NCI-H2196 treated with DMSO at 0.1 percent for 48 hours (cell line): ENCODE measurements around the gene ANKRD61.
"Not testable (repeated sequence)": the region's sequence is repeated elsewhere in the genome, so short reads cannot be mapped to it uniquely, and the experiment has no call there.

ENCODE experiments used
- DNase-seq: peaks from one replicate; lab custom pipeline; 2025; ENCODE audit not compliant: unreplicated experiment; lab: John Stamatoyannopoulos, UW

Gene ANKRD61

DNA sequence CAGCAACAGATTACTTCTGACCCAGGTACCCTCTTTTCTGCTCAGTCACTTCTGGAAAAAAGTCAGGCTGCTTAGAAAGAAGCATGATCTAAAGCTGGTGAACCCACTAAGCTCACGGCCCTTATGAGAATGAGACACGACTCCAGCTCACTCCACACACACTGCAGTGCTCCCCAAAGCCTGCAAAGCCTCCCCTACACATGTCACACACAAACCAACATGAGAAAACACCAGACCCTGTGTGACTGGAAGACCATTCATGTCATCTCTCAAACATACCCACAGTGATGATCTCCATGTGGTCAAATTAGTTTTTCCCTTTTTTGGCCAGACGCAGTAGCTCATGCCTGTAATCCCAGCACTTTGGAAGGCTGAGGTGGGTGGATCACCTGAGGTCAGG lies 391 bp downstream of the ANKRD61 start:
- no peak for DNase-seq

DNA sequence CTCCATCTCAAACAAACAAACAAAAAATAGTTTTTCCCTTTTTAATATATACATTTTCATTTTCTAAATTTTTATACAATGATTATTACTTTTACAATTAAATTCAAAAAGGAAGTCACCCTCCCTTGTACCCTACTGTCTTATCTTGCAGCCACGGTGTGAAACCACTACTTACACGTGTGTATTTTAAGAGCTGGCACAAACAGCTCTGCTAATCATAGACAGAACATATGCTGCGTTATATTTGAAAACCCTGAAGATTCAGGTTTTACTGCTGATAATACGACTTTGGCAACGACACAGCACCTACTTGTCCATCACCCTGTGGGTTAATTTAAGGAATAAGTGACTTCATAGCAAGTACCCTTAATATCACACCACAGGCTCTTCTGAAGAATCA lies 991 bp downstream of the ANKRD61 start:
- DNase-seq: no peak

DNA sequence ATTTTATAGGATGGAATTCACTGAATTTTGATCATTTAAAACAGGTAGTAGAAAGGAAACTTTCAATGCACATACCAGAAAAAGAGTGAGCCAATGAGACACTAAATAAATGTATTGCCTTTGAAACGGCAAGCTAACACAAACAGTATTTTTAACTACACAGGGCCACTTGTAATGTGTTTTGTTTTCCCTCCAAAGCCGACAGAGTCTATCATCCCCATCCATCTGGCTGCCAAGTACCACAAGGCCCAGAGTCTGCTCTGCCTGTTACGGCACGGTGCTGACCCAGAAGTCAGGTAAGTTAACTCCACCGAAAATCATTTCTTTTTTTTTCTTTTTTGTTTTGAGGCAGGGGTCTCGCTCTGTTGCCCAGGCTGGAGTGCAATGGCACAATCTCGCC lies 1.5 kb downstream of the ANKRD61 start:
- no peak for DNase-seq

DNA sequence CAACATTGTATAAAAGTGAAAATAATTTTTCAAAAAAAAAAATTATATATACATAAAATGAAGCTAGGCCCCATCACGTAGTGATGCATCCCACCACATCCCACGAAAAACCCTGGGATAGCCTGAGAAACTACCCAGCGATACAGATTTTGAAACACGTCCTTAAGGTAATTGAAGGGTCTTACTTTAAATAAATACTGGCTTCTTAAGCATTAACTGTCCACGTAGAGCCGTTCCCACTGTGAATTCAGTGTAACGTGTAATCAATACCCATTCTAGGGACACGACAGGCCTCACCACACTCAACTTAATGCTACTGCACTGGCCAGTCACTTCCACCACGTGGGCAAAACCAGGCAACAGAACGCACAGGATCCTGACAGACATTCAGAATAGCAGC lies 4.0 kb downstream of the ANKRD61 start:
- no peak for DNase-seq

- DNase-seq: no peak
These were observed 4.5 kb downstream of the ANKRD61 start for GRCh38 chr7:6035686-6036085.

- no peak for DNase-seq
These were observed 18.6 kb downstream of the ANKRD61 start for GRCh38 chr7:6049780-6050179.

DNA sequence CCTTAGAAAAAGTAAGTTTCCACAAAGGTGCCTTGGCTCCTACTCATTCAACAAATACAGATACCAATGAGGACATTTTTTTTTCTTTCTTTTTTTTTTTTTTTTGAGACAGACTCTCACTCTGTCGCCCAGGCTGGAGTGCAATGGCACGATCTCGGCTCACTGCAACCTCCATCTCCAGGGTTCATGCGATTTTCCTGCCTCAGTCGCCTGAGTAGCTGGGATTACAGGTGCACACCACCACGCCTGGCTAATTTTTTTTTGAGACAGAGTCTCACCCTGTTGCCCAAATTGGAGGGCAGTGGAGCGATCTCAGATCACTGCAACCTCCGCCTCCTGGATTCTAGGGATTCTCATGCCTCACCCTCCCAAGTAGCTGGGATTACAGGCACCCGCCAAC lies 20.0 kb downstream of the ANKRD61 start:
- not testable (repeated sequence) for DNase-seq

- no peak for DNase-seq
These were observed 25.4 kb downstream of the ANKRD61 start for GRCh38 chr7:6056616-6057015.

- no peak for DNase-seq
These were observed 26.3 kb downstream of the ANKRD61 start for GRCh38 chr7:6057316-6058129.

- DNase-seq: not testable (repeated sequence)
These were observed 28.8 kb downstream of the ANKRD61 start for GRCh38 chr7:6059941-6060340.

DNA sequence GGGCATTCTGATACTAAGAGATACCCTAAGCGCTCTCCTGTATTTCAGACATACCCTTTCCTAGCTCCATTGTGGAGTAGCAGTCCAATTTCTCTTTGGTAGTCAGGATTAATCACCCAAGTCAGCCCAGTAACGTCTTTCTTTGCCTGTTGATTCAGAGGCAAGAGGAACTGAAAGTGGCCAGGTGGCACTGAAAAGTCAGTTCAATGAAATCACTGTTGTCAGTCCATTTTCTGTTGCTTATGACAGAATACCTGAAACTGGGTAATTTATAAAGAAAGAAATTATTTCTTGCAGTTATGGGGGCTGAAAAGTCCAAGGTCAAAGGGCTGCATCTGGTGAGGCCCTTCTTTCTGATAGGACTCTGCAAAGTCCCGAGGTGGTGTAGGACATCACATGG lies 40.2 kb downstream of the ANKRD61 start:
- no peak for DNase-seq

DNA sequence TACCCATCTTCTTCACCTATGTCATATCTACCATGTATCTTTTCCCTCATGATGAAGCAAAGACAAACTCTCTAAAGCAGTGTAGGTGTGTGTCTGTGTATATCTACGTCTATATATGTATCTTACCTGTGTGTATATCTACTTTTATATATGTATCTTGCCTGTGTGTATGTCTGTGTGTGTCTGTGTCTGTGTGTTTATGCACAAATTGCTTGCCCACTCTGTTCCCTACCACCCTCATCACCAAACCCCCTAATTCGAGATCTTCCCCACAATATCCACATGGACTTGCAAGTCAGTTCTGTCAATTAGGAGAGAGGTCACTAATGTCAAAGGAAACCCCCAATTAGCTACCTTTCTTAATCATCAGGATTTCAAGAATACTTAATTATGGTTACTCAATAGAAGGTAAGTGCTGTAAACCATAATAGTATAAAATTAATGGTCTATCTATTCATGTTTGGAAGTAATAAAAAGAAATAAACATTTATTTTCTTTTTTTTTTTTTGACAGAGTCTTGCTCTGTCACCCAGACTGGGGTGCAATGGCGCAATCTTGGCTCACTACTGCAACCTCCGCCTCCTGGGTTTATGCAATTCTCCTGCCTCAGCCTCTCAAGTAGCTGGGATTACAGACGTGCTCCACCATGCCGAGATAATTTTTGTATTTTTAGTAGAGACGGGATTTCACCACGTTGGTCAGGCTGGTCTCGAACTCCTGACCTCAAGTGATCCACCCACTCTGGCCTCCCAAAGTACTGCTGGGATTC lies 43.6 kb downstream of the ANKRD61 start:
- DNase-seq: no peak

GRCh38 chr7:6078548-6078947 lies 47.4 kb downstream of the ANKRD61 start:
- DNase-seq: no peak

- not testable (repeated sequence) for DNase-seq
These were observed 51.9 kb downstream of the ANKRD61 start for GRCh38 chr7:6083047-6083446.
